ENCODE results near the gene ARHGAP31. TPM values are rescaled to one million over a fixed set of nuclear protein-coding genes. Genes with fewer than 3 reads are reported as not detected.
"Not testable (repeated sequence)": the region's sequence is repeated elsewhere in the genome, so short reads cannot be mapped to it uniquely, and the experiment has no call there.

The ARHGAP31 gene
- 20.7 and 26.9 TPM in 2 replicates for total RNA-seq

- DNase-seq (ENCODE audit: low read depth in 2 of 2): peak; percentile 45 to 90
Observed at GRCh38 chr3:119293871-119294695, at the start of gene ARHGAP31. TSS of gene ARHGAP31 (plus strand) at chr3:119294383. CDS start at chr3:119294905, 522 bp downstream.

- DNase-seq (ENCODE audit: low read depth in 2 of 2): no peak
Observed at GRCh38 chr3:119245778-119246177, 48.4 kb upstream of the ARHGAP31 start.

GRCh38 chr3:119255214-119255613 lies 39.0 kb upstream of the ARHGAP31 start:
- no peak for DNase-seq (ENCODE audit: low read depth in 2 of 2)

GRCh38 chr3:119257111-119257510 lies 37.1 kb upstream of the ARHGAP31 start:
- DNase-seq (ENCODE audit: low read depth in 2 of 2): no peak

- peak in 1 of 2 donors; percentile 25 for DNase-seq (ENCODE audit: low read depth in 2 of 2)
Observed at GRCh38 chr3:119257654-119258410, 36.4 kb upstream of the ARHGAP31 start.

GRCh38 chr3:119258915-119259314 lies 35.3 kb upstream of the ARHGAP31 start:
- no peak for DNase-seq (ENCODE audit: low read depth in 2 of 2)

- DNase-seq (ENCODE audit: low read depth in 2 of 2): no peak
Observed at GRCh38 chr3:119259821-119260220, 34.4 kb upstream of the ARHGAP31 start.

GRCh38 chr3:119261055-119261454 lies 33.1 kb upstream of the ARHGAP31 start:
- no peak for DNase-seq (ENCODE audit: low read depth in 2 of 2)

- not testable (repeated sequence) for DNase-seq (ENCODE audit: low read depth in 2 of 2)
Observed at GRCh38 chr3:119270212-119270611, 24.0 kb upstream of the ARHGAP31 start.

- no peak for DNase-seq (ENCODE audit: low read depth in 2 of 2)
Observed at GRCh38 chr3:119276680-119277079, 17.5 kb upstream of the ARHGAP31 start.

- peak; percentile 63 to 92 for DNase-seq (ENCODE audit: low read depth in 2 of 2)
Observed at GRCh38 chr3:119279101-119279554, 15.1 kb upstream of the ARHGAP31 start.

- DNase-seq (ENCODE audit: low read depth in 2 of 2): peak in 1 of 2 donors; percentile 41
Observed at GRCh38 chr3:119279584-119280243, 14.5 kb upstream of the ARHGAP31 start.

GRCh38 chr3:119288669-119289403 lies 5.3 kb upstream of the ARHGAP31 start:
- DNase-seq (ENCODE audit: low read depth in 2 of 2): no peak

GRCh38 chr3:119289404-119289770 lies 4.8 kb upstream of the ARHGAP31 start:
- no peak for DNase-seq (ENCODE audit: low read depth in 2 of 2)

GRCh38 chr3:119290613-119291012 lies 3.6 kb upstream of the ARHGAP31 start:
- DNase-seq (ENCODE audit: low read depth in 2 of 2): no peak

- DNase-seq (ENCODE audit: low read depth in 2 of 2): no peak
Observed at GRCh38 chr3:119291062-119291700, 3.0 kb upstream of the ARHGAP31 start.

GRCh38 chr3:119292666-119293065 lies 1.5 kb upstream of the ARHGAP31 start:
- DNase-seq (ENCODE audit: low read depth in 2 of 2): no peak

- DNase-seq (ENCODE audit: low read depth in 2 of 2): no peak
Observed at GRCh38 chr3:119293105-119293870, 895 bp upstream of the ARHGAP31 start.

GRCh38 chr3:119294696-119295671 lies 801 bp downstream of the ARHGAP31 start:
- peak in 1 of 2 donors; percentile 58 for DNase-seq (ENCODE audit: low read depth in 2 of 2)

Data from dermis microvascular lymphatic vessel endothelial cell (primary cell).